ENCODE data around the gene PTAFR.

Gene PTAFR

GRCh38 chr1:28176492-28177470 lies at the start of gene PTAFR:
Gene PTAFR (minus strand): TSS chr1:28176690. CDS start chr1:28151021, 25,669 bp downstream.
- Mint-ChIP-seq H3K27ac (no peak within 1 kb of the TSS), H3K4me1 (ENCODE audit: low read depth) (peaks cover 24% of the 10 kb centered on the region), H3K36me3 (no peaks in the 10 kb centered on the region), H3K9me3 (ENCODE audit: low read depth) (no peaks in the 10 kb centered on the region), H3K27me3 (peaks cover 18% of the 10 kb centered on the region), H3K4me3 (no peak within 1 kb of the TSS)

GRCh38 chr1:28213315-28213714 lies 36.8 kb upstream of the PTAFR start:
- no peak overlapping the region for H3K4me3 Mint-ChIP-seq
- H3K27me3 Mint-ChIP-seq, result no peaks in the 10 kb centered on the region
- peaks cover 1% of the 10 kb centered on the region for H3K4me1 Mint-ChIP-seq (ENCODE audit: low read depth)
- no peaks in the 10 kb centered on the region for H3K9me3 Mint-ChIP-seq (ENCODE audit: low read depth)
- H3K36me3 Mint-ChIP-seq, result peaks cover 4% of the 10 kb centered on the region
- no peak overlapping the region for H3K27ac Mint-ChIP-seq

GRCh38 chr1:28209700-28210099 lies 33.2 kb upstream of the PTAFR start:
- Mint-ChIP-seq H3K4me1 (ENCODE audit: low read depth) (peaks cover 1% of the 10 kb centered on the region), H3K4me3 (no peak overlapping the region), H3K27me3 (no peaks in the 10 kb centered on the region), H3K9me3 (ENCODE audit: low read depth) (no peaks in the 10 kb centered on the region), H3K27ac (no peak overlapping the region), H3K36me3 (peaks cover 10% of the 10 kb centered on the region)

- Mint-ChIP-seq H3K27ac (no peak overlapping the region), H3K4me1 (ENCODE audit: low read depth) (peaks cover 1% of the 10 kb centered on the region), H3K4me3 (no peak overlapping the region), H3K9me3 (ENCODE audit: low read depth) (no peaks in the 10 kb centered on the region), H3K36me3 (peaks cover 10% of the 10 kb centered on the region), H3K27me3 (no peaks in the 10 kb centered on the region)
Measured at GRCh38 chr1:28208818-28209441, 32.4 kb upstream of the PTAFR start.

- Mint-ChIP-seq H3K4me1 (ENCODE audit: low read depth) (peaks cover 17% of the 10 kb centered on the region), H3K27me3 (no peaks in the 10 kb centered on the region), H3K27ac (no peak overlapping the region), H3K36me3 (peaks cover 27% of the 10 kb centered on the region), H3K9me3 (ENCODE audit: low read depth) (no peaks in the 10 kb centered on the region), H3K4me3 (no peak overlapping the region)
Measured at GRCh38 chr1:28205243-28205642, 28.8 kb upstream of the PTAFR start.

- peaks cover 5% of the 10 kb centered on the region for H3K9me3 Mint-ChIP-seq (ENCODE audit: low read depth)
- H3K4me3 Mint-ChIP-seq, result peak overlapping the region; percentile 71
- H3K4me1 Mint-ChIP-seq (ENCODE audit: low read depth), result peaks cover 40% of the 10 kb centered on the region
- peaks cover 39% of the 10 kb centered on the region for H3K36me3 Mint-ChIP-seq
- peak overlapping the region; percentile 89 for H3K27ac Mint-ChIP-seq
- H3K27me3 Mint-ChIP-seq, result no peaks in the 10 kb centered on the region
Measured at GRCh38 chr1:28200234-28200873, 23.9 kb upstream of the PTAFR start.

GRCh38 chr1:28199328-28200233 lies 23.1 kb upstream of the PTAFR start:
- Mint-ChIP-seq H3K4me3 (peak overlapping the region; percentile 87), H3K4me1 (ENCODE audit: low read depth) (peaks cover 40% of the 10 kb centered on the region), H3K36me3 (peaks cover 38% of the 10 kb centered on the region), H3K27ac (peak overlapping the region; percentile 98), H3K9me3 (ENCODE audit: low read depth) (peaks cover 5% of the 10 kb centered on the region), H3K27me3 (no peaks in the 10 kb centered on the region)

GRCh38 chr1:28197682-28198415 lies 21.4 kb upstream of the PTAFR start:
- Mint-ChIP-seq H3K4me3 (peak overlapping the region; percentile 23), H3K4me1 (ENCODE audit: low read depth) (peaks cover 35% of the 10 kb centered on the region), H3K27ac (no peak overlapping the region), H3K36me3 (peaks cover 36% of the 10 kb centered on the region), H3K27me3 (no peaks in the 10 kb centered on the region), H3K9me3 (ENCODE audit: low read depth) (peaks cover 5% of the 10 kb centered on the region)

- Mint-ChIP-seq H3K27me3 (no peaks in the 10 kb centered on the region), H3K36me3 (peaks cover 36% of the 10 kb centered on the region), H3K4me1 (ENCODE audit: low read depth) (peaks cover 35% of the 10 kb centered on the region), H3K9me3 (ENCODE audit: low read depth) (peaks cover 5% of the 10 kb centered on the region), H3K4me3 (no peak overlapping the region), H3K27ac (no peak overlapping the region)
Measured at GRCh38 chr1:28196330-28196729, 19.8 kb upstream of the PTAFR start.

- Mint-ChIP-seq H3K27ac (no peak overlapping the region), H3K9me3 (ENCODE audit: low read depth) (peaks cover 5% of the 10 kb centered on the region), H3K36me3 (peaks cover 31% of the 10 kb centered on the region)
Measured at GRCh38 chr1:28195780-28196179, 19.3 kb upstream of the PTAFR start.

GRCh38 chr1:28194326-28195035 lies 18.0 kb upstream of the PTAFR start:
- Mint-ChIP-seq H3K27ac (no peak overlapping the region), H3K27me3 (no peaks in the 10 kb centered on the region), H3K4me3 (no peak overlapping the region), H3K4me1 (ENCODE audit: low read depth) (peaks cover 18% of the 10 kb centered on the region), H3K9me3 (ENCODE audit: low read depth) (peaks cover 4% of the 10 kb centered on the region), H3K36me3 (peaks cover 20% of the 10 kb centered on the region)

More at GRCh38 chr1:28195780-28196179, 19.3 kb upstream of the PTAFR start:
- H3K27me3 Mint-ChIP-seq, result no peaks in the 10 kb centered on the region
- H3K4me1 Mint-ChIP-seq (ENCODE audit: low read depth), result peaks cover 30% of the 10 kb centered on the region
- no peak overlapping the region for H3K4me3 Mint-ChIP-seq

- no peak overlapping the region for H3K4me3 Mint-ChIP-seq
- H3K27me3 Mint-ChIP-seq, result no peaks in the 10 kb centered on the region
- no peaks in the 10 kb centered on the region for H3K9me3 Mint-ChIP-seq (ENCODE audit: low read depth)
- H3K4me1 Mint-ChIP-seq (ENCODE audit: low read depth), result peaks cover 10% of the 10 kb centered on the region
- H3K27ac Mint-ChIP-seq, result no peak overlapping the region
- H3K36me3 Mint-ChIP-seq, result peaks cover 12% of the 10 kb centered on the region
Measured at GRCh38 chr1:28193701-28194161, 17.2 kb upstream of the PTAFR start.

- no peaks in the 10 kb centered on the region for H3K9me3 Mint-ChIP-seq (ENCODE audit: low read depth)
- peaks cover 10% of the 10 kb centered on the region for H3K36me3 Mint-ChIP-seq
- H3K4me3 Mint-ChIP-seq, result no peak overlapping the region
- no peaks in the 10 kb centered on the region for H3K4me1 Mint-ChIP-seq (ENCODE audit: low read depth)
- no peak overlapping the region for H3K27ac Mint-ChIP-seq
- no peaks in the 10 kb centered on the region for H3K27me3 Mint-ChIP-seq
Measured at GRCh38 chr1:28190996-28191645, 14.6 kb upstream of the PTAFR start.

Measured in activated naive CD8-positive, alpha-beta T cell (primary cell).